ENCODE data around the gene SNRK. TPM values are rescaled to one million over a fixed set of nuclear protein-coding genes. Genes with fewer than 3 reads are reported as not detected.

SNRK gene
- total RNA-seq, 1 experiment from 2014 or later: 25.4 TPM

DNA sequence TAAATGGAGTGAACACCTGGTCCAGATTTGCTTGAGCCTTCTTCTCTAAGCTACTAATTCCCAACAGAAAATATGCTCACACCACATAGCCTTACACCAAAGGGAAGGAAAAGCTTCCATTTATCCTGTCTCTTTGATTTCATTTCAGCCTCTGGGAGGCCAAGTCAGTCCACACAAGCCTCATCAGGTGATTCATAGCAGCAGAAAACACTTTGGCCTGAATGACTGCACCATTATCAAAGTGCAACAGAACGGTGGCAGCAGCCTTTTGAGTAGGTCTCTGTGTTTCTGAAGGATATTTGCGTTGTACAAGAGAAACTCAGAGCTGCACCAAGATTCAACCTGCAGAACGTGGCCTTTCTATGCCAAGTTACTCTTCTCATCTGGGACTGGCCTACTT lies 46.6 kb upstream of the SNRK start:
- TF ChIP-seq, protein P1, sequence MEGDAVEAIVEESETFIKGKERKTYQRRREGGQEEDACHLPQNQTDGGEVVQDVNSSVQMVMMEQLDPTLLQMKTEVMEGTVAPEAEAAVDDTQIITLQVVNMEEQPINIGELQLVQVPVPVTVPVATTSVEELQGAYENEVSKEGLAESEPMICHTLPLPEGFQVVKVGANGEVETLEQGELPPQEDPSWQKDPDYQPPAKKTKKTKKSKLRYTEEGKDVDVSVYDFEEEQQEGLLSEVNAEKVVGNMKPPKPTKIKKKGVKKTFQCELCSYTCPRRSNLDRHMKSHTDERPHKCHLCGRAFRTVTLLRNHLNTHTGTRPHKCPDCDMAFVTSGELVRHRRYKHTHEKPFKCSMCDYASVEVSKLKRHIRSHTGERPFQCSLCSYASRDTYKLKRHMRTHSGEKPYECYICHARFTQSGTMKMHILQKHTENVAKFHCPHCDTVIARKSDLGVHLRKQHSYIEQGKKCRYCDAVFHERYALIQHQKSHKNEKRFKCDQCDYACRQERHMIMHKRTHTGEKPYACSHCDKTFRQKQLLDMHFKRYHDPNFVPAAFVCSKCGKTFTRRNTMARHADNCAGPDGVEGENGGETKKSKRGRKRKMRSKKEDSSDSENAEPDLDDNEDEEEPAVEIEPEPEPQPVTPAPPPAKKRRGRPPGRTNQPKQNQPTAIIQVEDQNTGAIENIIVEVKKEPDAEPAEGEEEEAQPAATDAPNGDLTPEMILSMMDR (IDR thresholded peaks at IDR 0.05; ENCODE audit: insufficient read depth in 1 of 2, low read depth in 1 of 2, low read length in 1 of 2, severe bottlenecking in 1 of 2, unreplicated experiment in 1 of 2): no peak
- Mint-ChIP-seq H3K36me3 (ENCODE audit: insufficient read depth, unreplicated experiment) (no peaks in the 10 kb centered on the region), H3K4me1 (ENCODE audit: low read depth, unreplicated experiment) (no peaks in the 10 kb centered on the region), H3K27ac (ENCODE audit: unreplicated experiment) (no peak overlapping the region), H3K9me3 (ENCODE audit: unreplicated experiment) (no peaks in the 10 kb centered on the region), H3K27me3 (ENCODE audit: insufficient read depth, unreplicated experiment) (peaks cover 5% of the 10 kb centered on the region), H3K4me3 (ENCODE audit: unreplicated experiment) (no peak overlapping the region)
- no peaks in the 10 kb centered on the region for H3K36me3 ChIP-seq (ENCODE audit: control insufficient read depth, insufficient read depth, low read length)
- ChIA-PET CTCF (no interaction called here), POLR2A (no interaction called here)
- H3K27me3 ChIP-seq (replicated peaks; ENCODE audit: control insufficient read depth, insufficient read depth, low read length): no peaks in the 10 kb centered on the region
- no peaks in the 10 kb centered on the region for H3K4me1 ChIP-seq
- DNase-seq: no peak
- no peak overlapping the region for H3K4me3 ChIP-seq (ENCODE audit: low read depth, low read length)
- no TSS peak for BruUV-seq (replicated peaks)
- H3K9me3 ChIP-seq: no peaks in the 10 kb centered on the region
- intact Hi-C loops (cut with micrococcal nuclease; ENCODE audit: unreplicated experiment): no loop called here

GRCh38 chr3:43243590-43244587 lies 42.5 kb upstream of the SNRK start:
- CTCF ChIA-PET: no interaction called here

GRCh38 chr3:43244694-43245093 lies 41.6 kb upstream of the SNRK start:
- Mint-ChIP-seq H3K36me3 (ENCODE audit: insufficient read depth, unreplicated experiment) (no peaks in the 10 kb centered on the region), H3K9me3 (ENCODE audit: unreplicated experiment) (no peaks in the 10 kb centered on the region), H3K4me3 (ENCODE audit: unreplicated experiment) (no peak overlapping the region), H3K4me1 (ENCODE audit: low read depth, unreplicated experiment) (no peaks in the 10 kb centered on the region), H3K27ac (ENCODE audit: unreplicated experiment) (no peak overlapping the region), H3K27me3 (ENCODE audit: insufficient read depth, unreplicated experiment) (peaks cover 14% of the 10 kb centered on the region)
- BruUV-seq (replicated peaks): no TSS peak
- H3K4me3 ChIP-seq (ENCODE audit: low read depth, low read length): no peak overlapping the region
- intact Hi-C loops (cut with micrococcal nuclease; ENCODE audit: unreplicated experiment): no loop called here
- TF ChIP-seq, protein P1 (IDR thresholded peaks at IDR 0.05; ENCODE audit: insufficient read depth in 1 of 2, low read depth in 1 of 2, low read length in 1 of 2, severe bottlenecking in 1 of 2, unreplicated experiment in 1 of 2): no peak
- ChIA-PET POLR2A (interaction anchor here (0.6 kb wide), 1 partner anchor 177 kb away, joined by 4 read pairs; no protein-coding TSS in a partner anchor), CTCF (no interaction called here)
- no peaks in the 10 kb centered on the region for H3K9me3 ChIP-seq
- DNase-seq: no peak
- no peaks in the 10 kb centered on the region for H3K4me1 ChIP-seq
- no peaks in the 10 kb centered on the region for H3K27me3 ChIP-seq (replicated peaks; ENCODE audit: control insufficient read depth, insufficient read depth, low read length)
- H3K36me3 ChIP-seq (ENCODE audit: control insufficient read depth, insufficient read depth, low read length): no peaks in the 10 kb centered on the region

More at GRCh38 chr3:43243590-43244587, 42.5 kb upstream of the SNRK start:
- no peak for DNase-seq
- TF ChIP-seq, protein P1 (IDR thresholded peaks at IDR 0.05; ENCODE audit: insufficient read depth in 1 of 2, low read depth in 1 of 2, low read length in 1 of 2, severe bottlenecking in 1 of 2, unreplicated experiment in 1 of 2): no peak
- no peaks in the 10 kb centered on the region for H3K36me3 ChIP-seq (ENCODE audit: control insufficient read depth, insufficient read depth, low read length)
- H3K27me3 ChIP-seq (replicated peaks; ENCODE audit: control insufficient read depth, insufficient read depth, low read length): no peaks in the 10 kb centered on the region
- POLR2A ChIA-PET: interaction anchor here (0.6 kb wide), 1 partner anchor 178 kb away, joined by 4 read pairs; no protein-coding TSS in a partner anchor
- no TSS peak for BruUV-seq (replicated peaks)
- H3K4me1 Mint-ChIP-seq (ENCODE audit: low read depth, unreplicated experiment): no peaks in the 10 kb centered on the region
- no peaks in the 10 kb centered on the region for H3K4me1 ChIP-seq
- no peak overlapping the region for H3K4me3 Mint-ChIP-seq (ENCODE audit: unreplicated experiment)
- no peak overlapping the region for H3K4me3 ChIP-seq (ENCODE audit: low read depth, low read length)
- no peaks in the 10 kb centered on the region for H3K9me3 ChIP-seq
- intact Hi-C loops (cut with micrococcal nuclease; ENCODE audit: unreplicated experiment): no loop called here
- H3K36me3 Mint-ChIP-seq (ENCODE audit: insufficient read depth, unreplicated experiment): no peaks in the 10 kb centered on the region
- H3K27me3 Mint-ChIP-seq (ENCODE audit: insufficient read depth, unreplicated experiment): peaks cover 11% of the 10 kb centered on the region
- no peaks in the 10 kb centered on the region for H3K9me3 Mint-ChIP-seq (ENCODE audit: unreplicated experiment)
- H3K27ac Mint-ChIP-seq (ENCODE audit: unreplicated experiment): no peak overlapping the region

Data from Caco-2 (cell line).